GM12892 (cell line): ENCODE data around the gene STOM.

Experiments used
- POLR2A ChIP-seq: IDR thresholded peaks from 2 replicates; pipeline ENCODE4 v1.6.1; 2011; ENCODE audit warnings: low read depth, low read length, control low read depth
- POLR2AphosphoS5 ChIP-seq: IDR thresholded peaks from 2 replicates; pipeline ENCODE4 v1.6.1; 2011; ENCODE audit warnings: low read depth, low read length, control low read depth
- TAF1 ChIP-seq: IDR thresholded peaks from 2 replicates; pipeline ENCODE4 v1.6.1; 2011; ENCODE audit warnings: low read depth, mild to moderate bottlenecking, control low read depth, low read length, borderline replicate concordance

- no peak for TF ChIP-seq TAF1
- no peak for TF ChIP-seq POLR2AphosphoS5
- no peak for TF ChIP-seq POLR2A
These were observed 11.3 kb downstream of the STOM start for GRCh38 chr9:121358751-121359150.
